Heart left ventricle (tissue), 13 donors: ENCODE results near the gene CAMTA2.

Source experiments
- POLR2A ChIP-seq, 2 donors: fragments of 450-650 bp; IDR thresholded peaks; one replicate each; pipeline ENCODE4 v1.6.1; 2017; ENCODE audit warnings: antibody characterized with exemption in 2 of 2, mild to moderate bottlenecking in 2 of 2, moderate library complexity in 2 of 2
- TF ChIP-seq, protein P1 (sequence below), 12 donors: fragments of 200-600 bp; sonication (generic) in 4 of 12; IDR thresholded peaks; one replicate each; pipeline versions ENCODE4 v1.5.0 to v1.8.0; 2018 to 2022; ENCODE audit warnings: antibody characterized with exemption in 12 of 12, mild to moderate bottlenecking in 5 of 12
- donor health status: ischemic (EF 13 %, LVEDD 7.1; RV severe dilation, severe dysfunction).
- donor health status: DM: no; HTN: yes; CAD: no.
- donor health status: DM: no; HTN: no; CAD: no.
- donor health status: ischemic (EF 25% LVEDD 6.9; RV normal size, moderate dysfunction).
- donor health status: ischemic (EF 25% LVEDD 5.7; RV mildly dilated, moderate dysfunction).
- donor health status: ischemic (EF 35%, LVEDD 5.7; RV mildly dilated, moderate dysfunction).
- donor health status: nonischemic (EF 11% LVEDD 7.7; RV severe dilation, severe dysfunction).
- donor health status: DM: yes; HTN: yes; CAD: no.
- donor health status: PGD.
- donor health status: ischemic (EF 29% LVEDD 5.4; RV normal size, mild dysfunction).
- donor health status: nonischemic (EF 23%, LVEDD 6.1; RV moderate dilation, normal function).

GRCh38 chr17:4921320-4921719, 66.2 kb downstream of the CAMTA2 start:
- TF ChIP-seq, protein P1, sequence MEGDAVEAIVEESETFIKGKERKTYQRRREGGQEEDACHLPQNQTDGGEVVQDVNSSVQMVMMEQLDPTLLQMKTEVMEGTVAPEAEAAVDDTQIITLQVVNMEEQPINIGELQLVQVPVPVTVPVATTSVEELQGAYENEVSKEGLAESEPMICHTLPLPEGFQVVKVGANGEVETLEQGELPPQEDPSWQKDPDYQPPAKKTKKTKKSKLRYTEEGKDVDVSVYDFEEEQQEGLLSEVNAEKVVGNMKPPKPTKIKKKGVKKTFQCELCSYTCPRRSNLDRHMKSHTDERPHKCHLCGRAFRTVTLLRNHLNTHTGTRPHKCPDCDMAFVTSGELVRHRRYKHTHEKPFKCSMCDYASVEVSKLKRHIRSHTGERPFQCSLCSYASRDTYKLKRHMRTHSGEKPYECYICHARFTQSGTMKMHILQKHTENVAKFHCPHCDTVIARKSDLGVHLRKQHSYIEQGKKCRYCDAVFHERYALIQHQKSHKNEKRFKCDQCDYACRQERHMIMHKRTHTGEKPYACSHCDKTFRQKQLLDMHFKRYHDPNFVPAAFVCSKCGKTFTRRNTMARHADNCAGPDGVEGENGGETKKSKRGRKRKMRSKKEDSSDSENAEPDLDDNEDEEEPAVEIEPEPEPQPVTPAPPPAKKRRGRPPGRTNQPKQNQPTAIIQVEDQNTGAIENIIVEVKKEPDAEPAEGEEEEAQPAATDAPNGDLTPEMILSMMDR (IDR thresholded peaks at IDR 0.05), result no peak
- no peak for TF ChIP-seq POLR2A (IDR thresholded peaks at IDR 0.05)
